GM06990 (cell line): ENCODE measurements around the gene CHD6.

Experiments
- DNase-seq: peaks from one replicate; pipeline ENCODE4 v3.0.0-alpha.2; 2011; ENCODE audit not compliant: insufficient read length; ENCODE audit errors: extremely low read depth
- H3K27me3 ChIP-seq: replicated peaks from 2 replicates; pipeline ENCODE4 v1.6.0; 2011; ENCODE audit warnings: low read length; ENCODE audit not compliant: control insufficient read depth, insufficient read depth
- H3K36me3 ChIP-seq: 2 replicates; pipeline ENCODE4 v1.5.1; 2011; ENCODE audit warnings: low read length; ENCODE audit not compliant: control insufficient read depth, insufficient read depth
- H3K4me3 ChIP-seq: replicated peaks from 2 replicates; pipeline ENCODE4 v1.5.1; 2011; ENCODE audit warnings: low read depth, mild to moderate bottlenecking, control low read depth, low read length
- CTCF ChIP-seq: IDR thresholded peaks from 2 replicates; pipeline ENCODE4 v1.5.1; 2011; ENCODE audit warnings: low read length, control low read depth, mild to moderate bottlenecking, inconsistent platforms; ENCODE audit not compliant: insufficient read depth, poor library complexity, severe bottlenecking

The CHD6 gene

GRCh38 chr20:41395667-41396664, 222.2 kb downstream of the CHD6 start:
- no peak overlapping the region for H3K4me3 ChIP-seq
- DNase-seq: no peak
- H3K36me3 ChIP-seq: no peaks in the 10 kb centered on the region
- no peak for TF ChIP-seq CTCF
- H3K27me3 ChIP-seq: no peaks in the 10 kb centered on the region

GRCh38 chr20:41394931-41395666, 223.1 kb downstream of the CHD6 start:
- Histone ChIP-seq H3K27me3 (no peaks in the 10 kb centered on the region), H3K4me3 (no peak overlapping the region), H3K36me3 (no peaks in the 10 kb centered on the region)
- DNase-seq: no peak
- no peak for TF ChIP-seq CTCF

GRCh38 chr20:41394081-41394480, 224.1 kb downstream of the CHD6 start:
- DNase-seq: no peak
- H3K4me3 ChIP-seq: no peak overlapping the region
- TF ChIP-seq CTCF: no peak
- H3K27me3 ChIP-seq: no peaks in the 10 kb centered on the region
- no peaks in the 10 kb centered on the region for H3K36me3 ChIP-seq

- TF ChIP-seq CTCF: no peak
Measured at GRCh38 chr20:41393705-41394066, 224.5 kb downstream of the CHD6 start.

GRCh38 chr20:41392871-41393704, 225.1 kb downstream of the CHD6 start:
- no peak for DNase-seq
- no peaks in the 10 kb centered on the region for H3K36me3 ChIP-seq
- no peak overlapping the region for H3K4me3 ChIP-seq
- H3K27me3 ChIP-seq: no peaks in the 10 kb centered on the region
- TF ChIP-seq CTCF: no peak

More at GRCh38 chr20:41393705-41394066, 224.5 kb downstream of the CHD6 start:
- H3K27me3 ChIP-seq: no peaks in the 10 kb centered on the region
- no peaks in the 10 kb centered on the region for H3K36me3 ChIP-seq
- no peak overlapping the region for H3K4me3 ChIP-seq
- DNase-seq: no peak
